WTC11 (cell line): ENCODE data around the gene SNX9. TPM values are rescaled to one million over a fixed set of nuclear protein-coding genes. Genes with fewer than 3 reads are reported as not detected.

Experiments
- ATAC-seq: fragments of 200-7000 bp; cut with Tn5 transposase; 2 replicates; pipeline ENCODE4 v1.10.0; 2021; ENCODE audit warnings: mild to moderate bottlenecking, moderate library complexity
- CTCF ChIA-PET: fragments of 300-600 bp; sonication (Branson Sonifier 250); formaldehyde crosslinking; loops from one replicate; lab custom pipeline; 2021; ENCODE audit warnings: antibody characterized with exemption; lab: Charles Lee
- POLR2A ChIA-PET: fragments of 350-600 bp; sonication (Branson Sonifier 250); formaldehyde crosslinking; loops from one replicate; lab custom pipeline; 2021; ENCODE audit warnings: antibody characterized with exemption; lab: Charles Lee
- DNase-seq: peaks from one replicate; pipeline ENCODE4 v3.0.0; 2021; ENCODE audit warnings: low spot score
- H3K27ac Mint-ChIP-seq: 2 replicates; pipeline ENCODE4 v1.8.0; 2021; ENCODE audit warnings: mixed read lengths
- H3K27me3 Mint-ChIP-seq: 2 replicates; pipeline ENCODE4 v1.8.0; 2021; ENCODE audit warnings: low read depth, mild to moderate bottlenecking, moderate library complexity, mixed read lengths
- H3K36me3 Mint-ChIP-seq: 2 replicates; pipeline ENCODE4 v1.8.0; 2021; ENCODE audit warnings: mixed read lengths
- H3K4me1 Mint-ChIP-seq: 2 replicates; pipeline ENCODE4 v1.8.0; 2022; ENCODE audit warnings: mixed read lengths
- H3K4me3 Mint-ChIP-seq: 2 replicates; pipeline ENCODE4 v1.8.0; 2021; ENCODE audit warnings: mild to moderate bottlenecking, moderate library complexity, mixed read lengths
- H3K9me3 Mint-ChIP-seq: 2 replicates; pipeline ENCODE4 v1.8.0; 2021; ENCODE audit warnings: mixed read lengths
- JAZF1 ChIP-seq: fragments of 250-450 bp; sonication (Bioruptor Pico); IDR thresholded peaks from 2 replicates; pipeline ENCODE4 v1.9.0; 2021; ENCODE audit warnings: moderate library complexity, mild to moderate bottlenecking, inconsistent platforms
- MYBL2 ChIP-seq: sonication (generic); formaldehyde crosslinking; IDR thresholded peaks from 2 replicates; pipeline ENCODE4 v1.8.1; 2023; ENCODE audit warnings: mild to moderate bottlenecking, moderate library complexity, missing genetic modification reagents
- NFE2L1 ChIP-seq: sonication (generic); formaldehyde crosslinking; IDR thresholded peaks from 2 replicates; pipeline ENCODE4 v1.8.1; 2023; ENCODE audit warnings: missing genetic modification reagents
- OVOL2 ChIP-seq: fragments of 250-450 bp; sonication (Bioruptor Pico); IDR thresholded peaks from 2 replicates; pipeline ENCODE4 v1.9.0; 2021; ENCODE audit warnings: mild to moderate bottlenecking, borderline replicate concordance
- ZNF138 ChIP-seq: sonication (generic); formaldehyde crosslinking; conservative IDR thresholded peaks from 2 replicates; pipeline ENCODE4 v1.8.1; 2022; ENCODE audit warnings: mild to moderate bottlenecking, moderate library complexity, missing genetic modification reagents
- ZNF671 ChIP-seq: fragments of 250-450 bp; sonication (Bioruptor Pico); IDR thresholded peaks from 2 replicates; pipeline ENCODE4 v1.8.0; 2021; ENCODE audit warnings: mild to moderate bottlenecking
- total RNA-seq: library from RNA; stranded (reverse); gene quantifications from 3 replicates; pipeline ENCODE4 v1.2.3, GENCODE V29; 2021
- TF ChIP-seq, protein P1 (sequence below): sonication (generic); formaldehyde crosslinking; IDR thresholded peaks from 2 replicates; pipeline ENCODE4 v1.8.0; 2023; ENCODE audit warnings: missing genetic modification reagents, mild to moderate bottlenecking, borderline replicate concordance
- TF ChIP-seq, protein P2 (sequence below): sonication (generic); formaldehyde crosslinking; IDR thresholded peaks from 2 replicates; pipeline ENCODE4 v1.8.1; 2022; ENCODE audit warnings: low read depth, missing genetic modification reagents, borderline replicate concordance
- TF ChIP-seq, protein P3 (sequence below): fragments of 250-450 bp; sonication (Bioruptor Pico); IDR thresholded peaks from 2 replicates; pipeline ENCODE4 v1.9.0; 2021; ENCODE audit warnings: mild to moderate bottlenecking, borderline replicate concordance
- TF ChIP-seq, protein P4 (sequence below): sonication (generic); formaldehyde crosslinking; IDR thresholded peaks from 2 replicates; pipeline ENCODE4 v1.8.0; 2022; ENCODE audit warnings: mild to moderate bottlenecking, missing genetic modification reagents
- TF ChIP-seq, protein P5 (sequence below): sonication (generic); formaldehyde crosslinking; IDR thresholded peaks from 2 replicates; pipeline ENCODE4 v1.8.0; 2022; ENCODE audit warnings: missing genetic modification reagents

Gene SNX9
- total RNA-seq, 1 experiment from 2014 or later: 35.0 TPM

DNA sequence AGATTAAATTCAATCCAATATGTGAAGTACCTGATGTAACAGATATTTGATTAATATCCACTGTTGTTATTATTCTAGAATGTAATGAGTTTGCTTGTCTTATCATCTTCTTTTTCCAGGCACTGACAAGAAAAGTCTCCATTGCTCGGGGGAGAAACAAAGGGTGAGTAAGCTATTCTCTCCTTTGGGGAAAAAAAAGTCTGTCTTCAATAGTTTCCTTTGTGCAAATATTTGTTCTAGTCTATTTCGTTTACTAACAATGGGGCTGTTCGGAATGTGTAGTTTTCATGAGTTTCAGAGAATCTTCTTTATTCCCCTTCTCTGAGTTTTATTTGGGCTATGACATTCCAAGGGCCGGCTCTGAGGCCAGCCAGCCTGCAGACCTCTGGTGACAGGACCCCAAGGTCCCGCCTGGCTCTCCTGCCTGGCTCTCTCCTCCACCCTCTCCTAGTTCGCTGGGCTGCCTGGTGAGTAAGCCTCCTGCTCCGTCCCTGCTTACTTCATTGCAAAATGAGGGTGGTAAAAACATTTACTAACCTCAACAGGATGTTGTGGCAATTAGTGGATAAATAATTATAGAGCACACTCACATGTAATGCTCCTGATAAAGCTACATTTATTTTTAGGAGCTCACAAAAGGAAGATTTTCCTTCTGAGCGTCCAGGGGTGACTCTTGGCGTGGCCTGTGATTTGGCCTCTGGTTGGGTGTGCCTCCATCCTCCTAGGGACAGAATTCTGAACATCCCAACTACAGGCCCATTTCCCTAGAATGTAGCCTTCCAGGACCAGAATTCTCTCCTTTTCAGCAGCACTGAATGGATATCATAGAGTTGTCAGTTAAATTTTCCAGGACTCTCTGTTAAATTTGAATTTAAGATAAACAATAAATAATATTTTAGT lies 43.1 kb upstream of the SNX9 start:
- H3K4me1 Mint-ChIP-seq: no peaks in the 10 kb centered on the region
- DNase-seq: no peak
- CTCF ChIA-PET: no interaction called here
- TF ChIP-seq, protein P1, sequence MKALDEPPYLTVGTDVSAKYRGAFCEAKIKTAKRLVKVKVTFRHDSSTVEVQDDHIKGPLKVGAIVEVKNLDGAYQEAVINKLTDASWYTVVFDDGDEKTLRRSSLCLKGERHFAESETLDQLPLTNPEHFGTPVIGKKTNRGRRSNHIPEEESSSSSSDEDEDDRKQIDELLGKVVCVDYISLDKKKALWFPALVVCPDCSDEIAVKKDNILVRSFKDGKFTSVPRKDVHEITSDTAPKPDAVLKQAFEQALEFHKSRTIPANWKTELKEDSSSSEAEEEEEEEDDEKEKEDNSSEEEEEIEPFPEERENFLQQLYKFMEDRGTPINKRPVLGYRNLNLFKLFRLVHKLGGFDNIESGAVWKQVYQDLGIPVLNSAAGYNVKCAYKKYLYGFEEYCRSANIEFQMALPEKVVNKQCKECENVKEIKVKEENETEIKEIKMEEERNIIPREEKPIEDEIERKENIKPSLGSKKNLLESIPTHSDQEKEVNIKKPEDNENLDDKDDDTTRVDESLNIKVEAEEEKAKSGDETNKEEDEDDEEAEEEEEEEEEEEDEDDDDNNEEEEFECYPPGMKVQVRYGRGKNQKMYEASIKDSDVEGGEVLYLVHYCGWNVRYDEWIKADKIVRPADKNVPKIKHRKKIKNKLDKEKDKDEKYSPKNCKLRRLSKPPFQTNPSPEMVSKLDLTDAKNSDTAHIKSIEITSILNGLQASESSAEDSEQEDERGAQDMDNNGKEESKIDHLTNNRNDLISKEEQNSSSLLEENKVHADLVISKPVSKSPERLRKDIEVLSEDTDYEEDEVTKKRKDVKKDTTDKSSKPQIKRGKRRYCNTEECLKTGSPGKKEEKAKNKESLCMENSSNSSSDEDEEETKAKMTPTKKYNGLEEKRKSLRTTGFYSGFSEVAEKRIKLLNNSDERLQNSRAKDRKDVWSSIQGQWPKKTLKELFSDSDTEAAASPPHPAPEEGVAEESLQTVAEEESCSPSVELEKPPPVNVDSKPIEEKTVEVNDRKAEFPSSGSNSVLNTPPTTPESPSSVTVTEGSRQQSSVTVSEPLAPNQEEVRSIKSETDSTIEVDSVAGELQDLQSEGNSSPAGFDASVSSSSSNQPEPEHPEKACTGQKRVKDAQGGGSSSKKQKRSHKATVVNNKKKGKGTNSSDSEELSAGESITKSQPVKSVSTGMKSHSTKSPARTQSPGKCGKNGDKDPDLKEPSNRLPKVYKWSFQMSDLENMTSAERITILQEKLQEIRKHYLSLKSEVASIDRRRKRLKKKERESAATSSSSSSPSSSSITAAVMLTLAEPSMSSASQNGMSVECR (CRISPR knock-in tag): no peak
- TF ChIP-seq, protein P2, sequence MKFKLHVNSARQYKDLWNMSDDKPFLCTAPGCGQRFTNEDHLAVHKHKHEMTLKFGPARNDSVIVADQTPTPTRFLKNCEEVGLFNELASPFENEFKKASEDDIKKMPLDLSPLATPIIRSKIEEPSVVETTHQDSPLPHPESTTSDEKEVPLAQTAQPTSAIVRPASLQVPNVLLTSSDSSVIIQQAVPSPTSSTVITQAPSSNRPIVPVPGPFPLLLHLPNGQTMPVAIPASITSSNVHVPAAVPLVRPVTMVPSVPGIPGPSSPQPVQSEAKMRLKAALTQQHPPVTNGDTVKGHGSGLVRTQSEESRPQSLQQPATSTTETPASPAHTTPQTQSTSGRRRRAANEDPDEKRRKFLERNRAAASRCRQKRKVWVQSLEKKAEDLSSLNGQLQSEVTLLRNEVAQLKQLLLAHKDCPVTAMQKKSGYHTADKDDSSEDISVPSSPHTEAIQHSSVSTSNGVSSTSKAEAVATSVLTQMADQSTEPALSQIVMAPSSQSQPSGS: no peak
- TF ChIP-seq JAZF1 (CRISPR knock-in tag) (no peak), MYBL2 (CRISPR knock-in tag) (no peak), OVOL2 (no peak), ZNF671 (CRISPR knock-in tag) (no peak), ZNF138 (CRISPR knock-in tag) (no peak), NFE2L1 (no peak)
- TF ChIP-seq, protein P3, sequence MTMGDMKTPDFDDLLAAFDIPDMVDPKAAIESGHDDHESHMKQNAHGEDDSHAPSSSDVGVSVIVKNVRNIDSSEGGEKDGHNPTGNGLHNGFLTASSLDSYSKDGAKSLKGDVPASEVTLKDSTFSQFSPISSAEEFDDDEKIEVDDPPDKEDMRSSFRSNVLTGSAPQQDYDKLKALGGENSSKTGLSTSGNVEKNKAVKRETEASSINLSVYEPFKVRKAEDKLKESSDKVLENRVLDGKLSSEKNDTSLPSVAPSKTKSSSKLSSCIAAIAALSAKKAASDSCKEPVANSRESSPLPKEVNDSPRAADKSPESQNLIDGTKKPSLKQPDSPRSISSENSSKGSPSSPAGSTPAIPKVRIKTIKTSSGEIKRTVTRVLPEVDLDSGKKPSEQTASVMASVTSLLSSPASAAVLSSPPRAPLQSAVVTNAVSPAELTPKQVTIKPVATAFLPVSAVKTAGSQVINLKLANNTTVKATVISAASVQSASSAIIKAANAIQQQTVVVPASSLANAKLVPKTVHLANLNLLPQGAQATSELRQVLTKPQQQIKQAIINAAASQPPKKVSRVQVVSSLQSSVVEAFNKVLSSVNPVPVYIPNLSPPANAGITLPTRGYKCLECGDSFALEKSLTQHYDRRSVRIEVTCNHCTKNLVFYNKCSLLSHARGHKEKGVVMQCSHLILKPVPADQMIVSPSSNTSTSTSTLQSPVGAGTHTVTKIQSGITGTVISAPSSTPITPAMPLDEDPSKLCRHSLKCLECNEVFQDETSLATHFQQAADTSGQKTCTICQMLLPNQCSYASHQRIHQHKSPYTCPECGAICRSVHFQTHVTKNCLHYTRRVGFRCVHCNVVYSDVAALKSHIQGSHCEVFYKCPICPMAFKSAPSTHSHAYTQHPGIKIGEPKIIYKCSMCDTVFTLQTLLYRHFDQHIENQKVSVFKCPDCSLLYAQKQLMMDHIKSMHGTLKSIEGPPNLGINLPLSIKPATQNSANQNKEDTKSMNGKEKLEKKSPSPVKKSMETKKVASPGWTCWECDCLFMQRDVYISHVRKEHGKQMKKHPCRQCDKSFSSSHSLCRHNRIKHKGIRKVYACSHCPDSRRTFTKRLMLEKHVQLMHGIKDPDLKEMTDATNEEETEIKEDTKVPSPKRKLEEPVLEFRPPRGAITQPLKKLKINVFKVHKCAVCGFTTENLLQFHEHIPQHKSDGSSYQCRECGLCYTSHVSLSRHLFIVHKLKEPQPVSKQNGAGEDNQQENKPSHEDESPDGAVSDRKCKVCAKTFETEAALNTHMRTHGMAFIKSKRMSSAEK (CRISPR knock-in tag): no peak
- TF ChIP-seq, protein P4, sequence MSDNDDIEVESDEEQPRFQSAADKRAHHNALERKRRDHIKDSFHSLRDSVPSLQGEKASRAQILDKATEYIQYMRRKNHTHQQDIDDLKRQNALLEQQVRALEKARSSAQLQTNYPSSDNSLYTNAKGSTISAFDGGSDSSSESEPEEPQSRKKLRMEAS: no peak
- TF ChIP-seq, protein P5, sequence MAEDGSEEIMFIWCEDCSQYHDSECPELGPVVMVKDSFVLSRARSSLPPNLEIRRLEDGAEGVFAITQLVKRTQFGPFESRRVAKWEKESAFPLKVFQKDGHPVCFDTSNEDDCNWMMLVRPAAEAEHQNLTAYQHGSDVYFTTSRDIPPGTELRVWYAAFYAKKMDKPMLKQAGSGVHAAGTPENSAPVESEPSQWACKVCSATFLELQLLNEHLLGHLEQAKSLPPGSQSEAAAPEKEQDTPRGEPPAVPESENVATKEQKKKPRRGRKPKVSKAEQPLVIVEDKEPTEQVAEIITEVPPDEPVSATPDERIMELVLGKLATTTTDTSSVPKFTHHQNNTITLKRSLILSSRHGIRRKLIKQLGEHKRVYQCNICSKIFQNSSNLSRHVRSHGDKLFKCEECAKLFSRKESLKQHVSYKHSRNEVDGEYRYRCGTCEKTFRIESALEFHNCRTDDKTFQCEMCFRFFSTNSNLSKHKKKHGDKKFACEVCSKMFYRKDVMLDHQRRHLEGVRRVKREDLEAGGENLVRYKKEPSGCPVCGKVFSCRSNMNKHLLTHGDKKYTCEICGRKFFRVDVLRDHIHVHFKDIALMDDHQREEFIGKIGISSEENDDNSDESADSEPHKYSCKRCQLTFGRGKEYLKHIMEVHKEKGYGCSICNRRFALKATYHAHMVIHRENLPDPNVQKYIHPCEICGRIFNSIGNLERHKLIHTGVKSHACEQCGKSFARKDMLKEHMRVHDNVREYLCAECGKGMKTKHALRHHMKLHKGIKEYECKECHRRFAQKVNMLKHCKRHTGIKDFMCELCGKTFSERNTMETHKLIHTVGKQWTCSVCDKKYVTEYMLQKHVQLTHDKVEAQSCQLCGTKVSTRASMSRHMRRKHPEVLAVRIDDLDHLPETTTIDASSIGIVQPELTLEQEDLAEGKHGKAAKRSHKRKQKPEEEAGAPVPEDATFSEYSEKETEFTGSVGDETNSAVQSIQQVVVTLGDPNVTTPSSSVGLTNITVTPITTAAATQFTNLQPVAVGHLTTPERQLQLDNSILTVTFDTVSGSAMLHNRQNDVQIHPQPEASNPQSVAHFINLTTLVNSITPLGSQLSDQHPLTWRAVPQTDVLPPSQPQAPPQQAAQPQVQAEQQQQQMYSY (CRISPR knock-in tag): no peak
- TF ChIP-seq, all 79 proteins: peak for 0
- Mint-ChIP-seq H3K4me3 (no peak overlapping the region), H3K9me3 (peaks cover 13% of the 10 kb centered on the region), H3K27ac (no peak overlapping the region), H3K36me3 (no peaks in the 10 kb centered on the region), H3K27me3 (no peaks in the 10 kb centered on the region; the same call in none of the 2 replicates)
- no peak; the same call in 1 of the 2 replicates for ATAC-seq
- POLR2A ChIA-PET: no interaction called here
